SH-SY5Y (cell line): ENCODE data around the gene CDK5.

ENCODE experiments used
- GATA2 ChIP-seq: IDR thresholded peaks from 2 replicates; pipeline ENCODE4 v1.6.1; 2011; ENCODE audit warnings: mild to moderate bottlenecking, low read depth, low read length
- GATA3 ChIP-seq: IDR thresholded peaks from 2 replicates; pipeline ENCODE4 v1.6.1; 2011; ENCODE audit warnings: low read depth, mild to moderate bottlenecking, low read length, moderate library complexity

- TF ChIP-seq GATA2 (no peak), GATA3 (no peak)
Measured at GRCh38 chr7:151008511-151009323, 49.0 kb downstream of the CDK5 start.
